ENCODE measurements around the gene PLEKHA7. TPM values are rescaled to one million over a fixed set of nuclear protein-coding genes. Genes with fewer than 3 reads are reported as not detected.

The PLEKHA7 gene
- polyA plus RNA-seq, 1 of the 3 experiments (the other 2 are of a cell fraction) = 0.12 TPM

DNA sequence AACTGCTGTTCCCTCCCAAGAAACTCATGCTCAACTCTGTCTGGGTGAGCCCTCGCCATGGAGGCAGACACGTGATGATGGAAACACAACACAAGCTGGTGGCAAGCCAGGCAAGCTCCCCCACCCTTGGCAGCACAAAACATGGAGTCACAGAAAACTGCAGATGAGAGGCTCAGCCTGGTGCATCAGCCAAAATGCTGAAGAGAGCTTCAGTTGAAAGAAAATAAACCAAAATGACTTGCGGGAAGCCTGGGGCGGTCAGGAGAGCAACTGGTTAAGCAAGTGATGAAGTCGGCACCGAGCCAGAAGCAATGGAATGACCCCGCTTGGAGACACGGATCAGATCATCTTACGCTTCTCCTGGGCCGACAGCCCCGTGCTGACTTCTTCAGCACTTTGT lies 207.4 kb downstream of the PLEKHA7 start:
- TF ChIP-seq TCF12 (IDR thresholded peaks at IDR 0.05) (no peak), CHD2 (IDR thresholded peaks at IDR 0.05; ENCODE audit: low read length, partially characterized antibody) (no peak), EZH2phosphoT487 (IDR thresholded peaks at IDR 0.05; ENCODE audit: borderline replicate concordance, low read depth) (no peak), YY1 (IDR thresholded peaks at IDR 0.05; ENCODE audit: low read depth) (no peak), TAF1 (IDR thresholded peaks at IDR 0.05; ENCODE audit: borderline replicate concordance, low read depth, low read length) (no peak), FOSL2 (IDR thresholded peaks at IDR 0.05; ENCODE audit: borderline replicate concordance, low read depth) (no peak)
- TF ChIP-seq, protein P1, sequence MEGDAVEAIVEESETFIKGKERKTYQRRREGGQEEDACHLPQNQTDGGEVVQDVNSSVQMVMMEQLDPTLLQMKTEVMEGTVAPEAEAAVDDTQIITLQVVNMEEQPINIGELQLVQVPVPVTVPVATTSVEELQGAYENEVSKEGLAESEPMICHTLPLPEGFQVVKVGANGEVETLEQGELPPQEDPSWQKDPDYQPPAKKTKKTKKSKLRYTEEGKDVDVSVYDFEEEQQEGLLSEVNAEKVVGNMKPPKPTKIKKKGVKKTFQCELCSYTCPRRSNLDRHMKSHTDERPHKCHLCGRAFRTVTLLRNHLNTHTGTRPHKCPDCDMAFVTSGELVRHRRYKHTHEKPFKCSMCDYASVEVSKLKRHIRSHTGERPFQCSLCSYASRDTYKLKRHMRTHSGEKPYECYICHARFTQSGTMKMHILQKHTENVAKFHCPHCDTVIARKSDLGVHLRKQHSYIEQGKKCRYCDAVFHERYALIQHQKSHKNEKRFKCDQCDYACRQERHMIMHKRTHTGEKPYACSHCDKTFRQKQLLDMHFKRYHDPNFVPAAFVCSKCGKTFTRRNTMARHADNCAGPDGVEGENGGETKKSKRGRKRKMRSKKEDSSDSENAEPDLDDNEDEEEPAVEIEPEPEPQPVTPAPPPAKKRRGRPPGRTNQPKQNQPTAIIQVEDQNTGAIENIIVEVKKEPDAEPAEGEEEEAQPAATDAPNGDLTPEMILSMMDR (IDR thresholded peaks at IDR 0.05) = no peak
- TF ChIP-seq, protein P2, sequence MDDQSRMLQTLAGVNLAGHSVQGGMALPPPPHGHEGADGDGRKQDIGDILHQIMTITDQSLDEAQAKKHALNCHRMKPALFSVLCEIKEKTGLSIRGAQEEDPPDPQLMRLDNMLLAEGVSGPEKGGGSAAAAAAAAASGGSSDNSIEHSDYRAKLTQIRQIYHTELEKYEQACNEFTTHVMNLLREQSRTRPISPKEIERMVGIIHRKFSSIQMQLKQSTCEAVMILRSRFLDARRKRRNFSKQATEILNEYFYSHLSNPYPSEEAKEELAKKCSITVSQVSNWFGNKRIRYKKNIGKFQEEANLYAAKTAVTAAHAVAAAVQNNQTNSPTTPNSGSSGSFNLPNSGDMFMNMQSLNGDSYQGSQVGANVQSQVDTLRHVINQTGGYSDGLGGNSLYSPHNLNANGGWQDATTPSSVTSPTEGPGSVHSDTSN (IDR thresholded peaks at IDR 0.05) = no peak
- TF ChIP-seq, protein P3, sequence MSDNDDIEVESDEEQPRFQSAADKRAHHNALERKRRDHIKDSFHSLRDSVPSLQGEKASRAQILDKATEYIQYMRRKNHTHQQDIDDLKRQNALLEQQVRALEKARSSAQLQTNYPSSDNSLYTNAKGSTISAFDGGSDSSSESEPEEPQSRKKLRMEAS (IDR thresholded peaks at IDR 0.05; ENCODE audit: low read depth) = no peak
- TF ChIP-seq, protein P4, sequence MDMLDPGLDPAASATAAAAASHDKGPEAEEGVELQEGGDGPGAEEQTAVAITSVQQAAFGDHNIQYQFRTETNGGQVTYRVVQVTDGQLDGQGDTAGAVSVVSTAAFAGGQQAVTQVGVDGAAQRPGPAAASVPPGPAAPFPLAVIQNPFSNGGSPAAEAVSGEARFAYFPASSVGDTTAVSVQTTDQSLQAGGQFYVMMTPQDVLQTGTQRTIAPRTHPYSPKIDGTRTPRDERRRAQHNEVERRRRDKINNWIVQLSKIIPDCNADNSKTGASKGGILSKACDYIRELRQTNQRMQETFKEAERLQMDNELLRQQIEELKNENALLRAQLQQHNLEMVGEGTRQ (IDR thresholded peaks at IDR 0.05; ENCODE audit: borderline replicate concordance, low read depth, low read length) = no peak
- TF ChIP-seq, protein P5, sequence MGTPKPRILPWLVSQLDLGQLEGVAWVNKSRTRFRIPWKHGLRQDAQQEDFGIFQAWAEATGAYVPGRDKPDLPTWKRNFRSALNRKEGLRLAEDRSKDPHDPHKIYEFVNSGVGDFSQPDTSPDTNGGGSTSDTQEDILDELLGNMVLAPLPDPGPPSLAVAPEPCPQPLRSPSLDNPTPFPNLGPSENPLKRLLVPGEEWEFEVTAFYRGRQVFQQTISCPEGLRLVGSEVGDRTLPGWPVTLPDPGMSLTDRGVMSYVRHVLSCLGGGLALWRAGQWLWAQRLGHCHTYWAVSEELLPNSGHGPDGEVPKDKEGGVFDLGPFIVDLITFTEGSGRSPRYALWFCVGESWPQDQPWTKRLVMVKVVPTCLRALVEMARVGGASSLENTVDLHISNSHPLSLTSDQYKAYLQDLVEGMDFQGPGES (IDR thresholded peaks at IDR 0.05; ENCODE audit: low read depth, low read length) = no peak
- TF ChIP-seq, protein P6, sequence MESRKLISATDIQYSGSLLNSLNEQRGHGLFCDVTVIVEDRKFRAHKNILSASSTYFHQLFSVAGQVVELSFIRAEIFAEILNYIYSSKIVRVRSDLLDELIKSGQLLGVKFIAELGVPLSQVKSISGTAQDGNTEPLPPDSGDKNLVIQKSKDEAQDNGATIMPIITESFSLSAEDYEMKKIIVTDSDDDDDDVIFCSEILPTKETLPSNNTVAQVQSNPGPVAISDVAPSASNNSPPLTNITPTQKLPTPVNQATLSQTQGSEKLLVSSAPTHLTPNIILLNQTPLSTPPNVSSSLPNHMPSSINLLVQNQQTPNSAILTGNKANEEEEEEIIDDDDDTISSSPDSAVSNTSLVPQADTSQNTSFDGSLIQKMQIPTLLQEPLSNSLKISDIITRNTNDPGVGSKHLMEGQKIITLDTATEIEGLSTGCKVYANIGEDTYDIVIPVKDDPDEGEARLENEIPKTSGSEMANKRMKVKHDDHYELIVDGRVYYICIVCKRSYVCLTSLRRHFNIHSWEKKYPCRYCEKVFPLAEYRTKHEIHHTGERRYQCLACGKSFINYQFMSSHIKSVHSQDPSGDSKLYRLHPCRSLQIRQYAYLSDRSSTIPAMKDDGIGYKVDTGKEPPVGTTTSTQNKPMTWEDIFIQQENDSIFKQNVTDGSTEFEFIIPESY (IDR thresholded peaks at IDR 0.05; ENCODE audit: borderline replicate concordance, low read depth) = no peak
- Histone ChIP-seq H3K9ac (no peak overlapping the region), H4K20me1 (ENCODE audit: insufficient read depth) (no peaks in the 10 kb centered on the region), H3K9me2 (no peaks in the 10 kb centered on the region), H3K27me3 (ENCODE audit: insufficient read depth) (no peaks in the 10 kb centered on the region), H3K4me3 (ENCODE audit: low read depth in 2 of 2, low read length in 1 of 2) (no peak overlapping the region), H3K4me1 (ENCODE audit: control insufficient read depth in 1 of 2, insufficient read depth in 2 of 2, low read depth in 1 of 2, low read length in 1 of 2) (peaks cover 8 to 19% of the 10 kb centered on the region in 2 experiments; a peak in 1 of 4 replicates), H3F3A (replicated peaks; ENCODE audit: insufficient read depth) (no peaks in the 10 kb centered on the region), H3K36me3 (replicated peaks in 1 of 2; ENCODE audit: control insufficient read depth in 1 of 2, insufficient read depth in 2 of 2, low read length in 1 of 2) (no peaks in the 10 kb centered on the region), H3K79me2 (ENCODE audit: insufficient read depth) (no peaks in the 10 kb centered on the region), H3K27ac (ENCODE audit: low read depth in 2 of 2, low read length in 1 of 2) (no peak overlapping the region), H3K4me2 (no peak overlapping the region), H3K9me3 (no peaks in the 10 kb centered on the region), H2AFZ (ENCODE audit: low read depth) (no peak overlapping the region)
- no peak for DNase-seq
- WGBS (ENCODE audit: low lambda C conversion rate) = 87% methylated on average over 11 of the region's 11 CpGs
- POLR2A ChIA-PET = no interaction called here
- CTCF ChIA-PET = interaction anchor here (1.3 to 8.8 kb wide), 3 partner anchors 14 to 22 kb away, joined by 3 to 80 read pairs (median 9); no protein-coding TSS in a partner anchor
